Sigmoid colon (tissue), 4 donors: ENCODE results near the gene TSPYL6.

Experiments used
- POLR2AphosphoS5 ChIP-seq, 4 donors: sonication (generic); formaldehyde crosslinking; IDR thresholded peaks; one replicate each; pipeline ENCODE4 v1.6.1; 2017; ENCODE audit warnings: antibody characterized with exemption in 4 of 4
- TF ChIP-seq, protein P1 (sequence below), 4 experiments: fragments of 450-650 bp in 3 of 4; fragments of 200-600 bp in 1 of 4; IDR thresholded peaks; one replicate each; pipeline ENCODE4 v1.5.1; 2016 to 2019; ENCODE audit warnings: antibody characterized with exemption in 4 of 4, mild to moderate bottlenecking in 3 of 4, moderate library complexity in 2 of 4

DNA sequence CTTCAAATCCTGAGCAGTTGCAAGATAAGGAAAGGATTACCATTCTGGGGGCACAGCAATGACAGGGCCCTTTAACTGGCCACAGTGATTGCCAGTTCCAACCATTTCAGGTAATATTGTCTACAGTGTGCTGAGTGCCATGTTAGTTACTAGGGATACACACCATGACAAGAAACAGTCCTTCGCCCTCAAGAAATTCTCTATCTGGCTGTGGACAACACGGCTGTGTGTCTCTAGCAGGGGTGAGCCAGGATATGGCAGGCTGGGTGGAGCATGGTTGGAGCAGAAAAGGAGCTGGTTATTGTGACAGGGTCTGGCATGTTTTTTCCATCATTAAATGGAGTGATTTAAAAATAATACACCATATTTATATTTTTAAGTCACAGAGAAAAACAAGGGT, 31.0 kb downstream of the TSPYL6 start:
- TF ChIP-seq, protein P1, sequence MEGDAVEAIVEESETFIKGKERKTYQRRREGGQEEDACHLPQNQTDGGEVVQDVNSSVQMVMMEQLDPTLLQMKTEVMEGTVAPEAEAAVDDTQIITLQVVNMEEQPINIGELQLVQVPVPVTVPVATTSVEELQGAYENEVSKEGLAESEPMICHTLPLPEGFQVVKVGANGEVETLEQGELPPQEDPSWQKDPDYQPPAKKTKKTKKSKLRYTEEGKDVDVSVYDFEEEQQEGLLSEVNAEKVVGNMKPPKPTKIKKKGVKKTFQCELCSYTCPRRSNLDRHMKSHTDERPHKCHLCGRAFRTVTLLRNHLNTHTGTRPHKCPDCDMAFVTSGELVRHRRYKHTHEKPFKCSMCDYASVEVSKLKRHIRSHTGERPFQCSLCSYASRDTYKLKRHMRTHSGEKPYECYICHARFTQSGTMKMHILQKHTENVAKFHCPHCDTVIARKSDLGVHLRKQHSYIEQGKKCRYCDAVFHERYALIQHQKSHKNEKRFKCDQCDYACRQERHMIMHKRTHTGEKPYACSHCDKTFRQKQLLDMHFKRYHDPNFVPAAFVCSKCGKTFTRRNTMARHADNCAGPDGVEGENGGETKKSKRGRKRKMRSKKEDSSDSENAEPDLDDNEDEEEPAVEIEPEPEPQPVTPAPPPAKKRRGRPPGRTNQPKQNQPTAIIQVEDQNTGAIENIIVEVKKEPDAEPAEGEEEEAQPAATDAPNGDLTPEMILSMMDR (IDR thresholded peaks at IDR 0.05) = no peak
- no peak for TF ChIP-seq POLR2AphosphoS5 (IDR thresholded peaks at IDR 0.05)
